Gastrocnemius medialis (tissue), 4 donors: Measurements from ENCODE around the gene WNT11.

ENCODE experiments used
- CTCF ChIP-seq, 5 experiments: fragments of 450-650 bp in 3 of 5; fragments of 200-600 bp in 2 of 5; sonication (generic) in 2 of 5; IDR thresholded peaks in 4 of 5; conservative IDR thresholded peaks in 1 of 5; 1 replicate in 4 of 5; 2 replicates in 1 of 5; pipeline ENCODE4 v1.5.1; 2016 to 2019; ENCODE audit warnings: antibody characterized with exemption in 5 of 5, mild to moderate bottlenecking in 3 of 5, moderate library complexity in 3 of 5
- POLR2A ChIP-seq, 2 donors: fragments of 450-650 bp; IDR thresholded peaks; one replicate each; pipeline ENCODE4 v1.6.1; 2017; ENCODE audit warnings: antibody characterized with exemption in 2 of 2, mild to moderate bottlenecking in 2 of 2, moderate library complexity in 2 of 2

- TF ChIP-seq CTCF (IDR thresholded peaks at IDR 0.05 in 4 of 5, conservative IDR thresholded peaks at IDR 0.05 in 1 of 5) (no peak), POLR2A (IDR thresholded peaks at IDR 0.05) (no peak)
Observed at GRCh38 chr11:76215941-76216340, 9.6 kb upstream of the WNT11 start.
